ENCODE results near the gene NPHS1.
A peak's percentile ranks its signal among the peaks of the same experiment; 100 is the strongest.

NPHS1 gene

GRCh38 chr19:35851213-35852028 is 883 bp downstream of the NPHS1 start:
- TF ChIP-seq EZH2 (IDR thresholded peaks at IDR 0.05; ENCODE audit: borderline replicate concordance, low read length) (no peak), CTCF (IDR thresholded peaks at IDR 0.05; ENCODE audit: low read length) (no peak)
- Histone ChIP-seq H3K27me3 (ENCODE audit: insufficient read depth, low read length) (0 out of 2 replicates have a peak, but pooled peaks cover 13% of the 10 kb centered on the region), H2AFZ (ENCODE audit: low read length) (no peak overlapping the region), H3K9me2 (ENCODE audit: low read depth, low read length) (no peaks in the 10 kb centered on the region), H4K20me1 (ENCODE audit: insufficient read depth, low read length) (no peaks in the 10 kb centered on the region), H3K79me2 (ENCODE audit: insufficient read depth, low read length) (no peaks in the 10 kb centered on the region), H3K9me3 (ENCODE audit: low read length) (no peaks in the 10 kb centered on the region), H3K4me3 (ENCODE audit: low read depth, low read length, poor library complexity, severe bottlenecking) (no peak overlapping the region), H3K27ac (ENCODE audit: low read depth, low read length, poor library complexity, severe bottlenecking) (no peak overlapping the region), H3K4me2 (ENCODE audit: low read length) (peak overlapping the region; percentile 2; the same call in 1 of the 2 replicates), H3K36me3 (ENCODE audit: insufficient read depth, low read length) (no peaks in the 10 kb centered on the region), H3K9ac (ENCODE audit: low read length) (no peak overlapping the region), H3K4me1 (ENCODE audit: insufficient read depth, low read length, severe bottlenecking) (peaks cover 3% of the 10 kb centered on the region), H3F3A (ENCODE audit: insufficient read depth, low read length) (no peaks in the 10 kb centered on the region)

- TF ChIP-seq CTCF (IDR thresholded peaks at IDR 0.05; ENCODE audit: low read length) (no peak), EZH2 (IDR thresholded peaks at IDR 0.05; ENCODE audit: borderline replicate concordance, low read length) (no peak)
- Histone ChIP-seq H2AFZ (ENCODE audit: low read length) (no peak overlapping the region), H3K4me1 (ENCODE audit: insufficient read depth, low read length, severe bottlenecking) (no peaks in the 10 kb centered on the region), H3K9me2 (ENCODE audit: low read depth, low read length) (no peaks in the 10 kb centered on the region), H4K20me1 (ENCODE audit: insufficient read depth, low read length) (no peaks in the 10 kb centered on the region), H3K9me3 (ENCODE audit: low read length) (no peaks in the 10 kb centered on the region), H3K4me3 (ENCODE audit: low read depth, low read length, poor library complexity, severe bottlenecking) (no peak overlapping the region), H3K9ac (ENCODE audit: low read length) (no peak overlapping the region), H3K4me2 (ENCODE audit: low read length) (no peak overlapping the region), H3K36me3 (ENCODE audit: insufficient read depth, low read length) (no peaks in the 10 kb centered on the region), H3F3A (ENCODE audit: insufficient read depth, low read length) (no peaks in the 10 kb centered on the region), H3K79me2 (ENCODE audit: insufficient read depth, low read length) (no peaks in the 10 kb centered on the region), H3K27me3 (ENCODE audit: insufficient read depth, low read length) (0 out of 2 replicates have a peak, but pooled peaks cover 7% of the 10 kb centered on the region), H3K27ac (ENCODE audit: low read depth, low read length, poor library complexity, severe bottlenecking) (no peak overlapping the region)
Observed at GRCh38 chr19:35848919-35849505, 3.3 kb downstream of the NPHS1 start.

- H3K4me2 ChIP-seq (ENCODE audit: low read length) = no peak overlapping the region
- TF ChIP-seq EZH2 (IDR thresholded peaks at IDR 0.05; ENCODE audit: borderline replicate concordance, low read length) (no peak), CTCF (IDR thresholded peaks at IDR 0.05; ENCODE audit: low read length) (no peak)
- no peaks in the 10 kb centered on the region for H3K9me3 ChIP-seq (ENCODE audit: low read length)
- no peak overlapping the region for H3K9ac ChIP-seq (ENCODE audit: low read length)
- no peak overlapping the region for H3K27ac ChIP-seq (ENCODE audit: low read depth, low read length, poor library complexity, severe bottlenecking)
- H3K36me3 ChIP-seq (ENCODE audit: insufficient read depth, low read length) = no peaks in the 10 kb centered on the region
- no peaks in the 10 kb centered on the region for H3K4me1 ChIP-seq (ENCODE audit: insufficient read depth, low read length, severe bottlenecking)
- no peaks in the 10 kb centered on the region for H3K79me2 ChIP-seq (ENCODE audit: insufficient read depth, low read length)
- no peaks in the 10 kb centered on the region for H4K20me1 ChIP-seq (ENCODE audit: insufficient read depth, low read length)
- H3K27me3 ChIP-seq (ENCODE audit: insufficient read depth, low read length) = 0 out of 2 replicates have a peak, but pooled peaks cover 7% of the 10 kb centered on the region
- H2AFZ ChIP-seq (ENCODE audit: low read length) = no peak overlapping the region
- no peak overlapping the region for H3K4me3 ChIP-seq (ENCODE audit: low read depth, low read length, poor library complexity, severe bottlenecking)
- no peaks in the 10 kb centered on the region for H3K9me2 ChIP-seq (ENCODE audit: low read depth, low read length)
- no peaks in the 10 kb centered on the region for H3F3A ChIP-seq (ENCODE audit: insufficient read depth, low read length)
Observed at GRCh38 chr19:35848486-35848885, 3.8 kb downstream of the NPHS1 start.
